HEK293T (cell line): Measurements from ENCODE around the gene SEPTIN5.

Experiments used
- ARNT ChIP-seq: fragments of 450-650 bp; IDR thresholded peaks from 2 replicates; pipeline ENCODE4 v1.6.1; 2017; ENCODE audit warnings: mild to moderate bottlenecking
- BHLHE40 ChIP-seq: fragments of 450-650 bp; IDR thresholded peaks from 2 replicates; pipeline ENCODE4 v1.6.1; 2016; ENCODE audit warnings: mild to moderate bottlenecking, moderate library complexity, borderline replicate concordance
- ELF4 ChIP-seq: fragments of 450-650 bp; IDR thresholded peaks from 2 replicates; pipeline ENCODE4 v1.6.1; 2017; ENCODE audit warnings: antibody characterized with exemption
- FOXA1 ChIP-seq: fragments of 450-650 bp; IDR thresholded peaks from 2 replicates; pipeline ENCODE4 v1.6.1; 2016; ENCODE audit warnings: mild to moderate bottlenecking
- FOXK2 ChIP-seq: fragments of 450-650 bp; IDR thresholded peaks from 2 replicates; pipeline ENCODE4 v1.6.1; 2016; ENCODE audit warnings: mild to moderate bottlenecking
- FOXM1 ChIP-seq: fragments of 450-650 bp; IDR thresholded peaks from 2 replicates; pipeline ENCODE4 v1.6.1; 2017; ENCODE audit warnings: mild to moderate bottlenecking, borderline replicate concordance
- L3MBTL2 ChIP-seq: fragments of 450-650 bp; conservative IDR thresholded peaks from 2 replicates; pipeline ENCODE4 v1.6.1; 2016; ENCODE audit warnings: mild to moderate bottlenecking
- LEF1 ChIP-seq: fragments of 450-650 bp; IDR thresholded peaks from 2 replicates; pipeline ENCODE4 v1.6.1; 2017; ENCODE audit warnings: mild to moderate bottlenecking, borderline replicate concordance
- NFRKB ChIP-seq: fragments of 450-650 bp; IDR thresholded peaks from 2 replicates; pipeline ENCODE4 v1.6.1; 2016; ENCODE audit warnings: mild to moderate bottlenecking, moderate library complexity
- SP1 ChIP-seq: fragments of 450-650 bp; IDR thresholded peaks from 2 replicates; pipeline ENCODE4 v1.6.1; 2017
- SUZ12 ChIP-seq: fragments of 450-650 bp; IDR thresholded peaks from 2 replicates; pipeline ENCODE4 v1.6.1; 2016; ENCODE audit warnings: mild to moderate bottlenecking
- TARDBP ChIP-seq: fragments of 450-650 bp; IDR thresholded peaks from 2 replicates; pipeline ENCODE4 v1.6.1; 2016

DNA sequence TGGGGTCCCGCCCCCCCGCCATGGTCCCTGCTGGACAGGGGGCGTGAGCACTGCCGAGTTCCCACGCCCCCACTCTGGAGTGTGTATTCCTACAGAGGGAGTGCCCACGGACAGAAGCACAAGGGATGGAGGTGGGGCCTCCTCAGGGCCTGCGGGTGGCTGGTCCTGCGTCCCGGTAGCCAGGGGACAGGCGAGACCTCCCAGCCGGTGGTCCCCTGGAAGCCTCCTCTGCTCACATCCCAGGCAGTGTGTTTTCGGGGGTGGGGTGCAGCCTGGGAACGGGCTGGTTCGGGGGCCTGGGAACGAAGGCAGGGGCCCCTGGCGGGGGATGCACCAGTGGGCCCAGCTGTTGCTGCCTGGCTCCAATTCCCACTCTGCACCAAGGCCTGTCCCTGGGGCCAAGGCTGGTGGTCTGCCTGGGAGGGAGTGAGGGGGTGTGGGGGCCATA lies 25.2 kb downstream of the SEPTIN5 start:
- TF ChIP-seq FOXM1: no peak
- TF ChIP-seq NFRKB: no peak
- no peak for TF ChIP-seq SUZ12
- no peak for TF ChIP-seq ELF4
- no peak for TF ChIP-seq FOXA1
- no peak for TF ChIP-seq FOXK2
- TF ChIP-seq BHLHE40: no peak
- no peak for TF ChIP-seq TARDBP
- TF ChIP-seq SP1: no peak
- TF ChIP-seq LEF1: no peak
- TF ChIP-seq L3MBTL2: no peak
- no peak for TF ChIP-seq ARNT
